Hepatocyte (in vitro differentiated cells): ENCODE measurements around the gene POLR2H.

Experiments used
- CTCF ChIP-seq: fragments of 200-600 bp; sonication (generic); IDR thresholded peaks from 2 replicates; pipeline ENCODE4 v1.5.1; 2016; ENCODE audit warnings: antibody characterized with exemption, mild to moderate bottlenecking; ENCODE audit not compliant: poor library complexity
- EZH2 ChIP-seq: fragments of 200-600 bp; sonication (generic); IDR thresholded peaks from 2 replicates; pipeline ENCODE4 v1.6.1; 2016; ENCODE audit warnings: antibody characterized with exemption, mild to moderate bottlenecking, borderline replicate concordance
- EZH2phosphoT487 ChIP-seq: fragments of 200-600 bp; sonication (generic); IDR thresholded peaks from one replicate; pipeline ENCODE4 v1.6.1; 2018; ENCODE audit warnings: antibody characterized with exemption, mild to moderate bottlenecking, low read depth, moderate library complexity; ENCODE audit not compliant: unreplicated experiment, severe bottlenecking

- no peak for TF ChIP-seq EZH2
- peak; percentile 94 for TF ChIP-seq CTCF
- no peak for TF ChIP-seq EZH2phosphoT487
Observed at GRCh38 chr3:184371570-184372018, 10.1 kb downstream of the POLR2H start.
